ENCODE data around the gene SACS. TPM values are rescaled to one million over a fixed set of nuclear protein-coding genes. Genes with fewer than 3 reads are reported as not detected.

SACS gene
- 26.7 TPM for polyA plus RNA-seq (2013, experiment 1 of 4)
- polyA plus RNA-seq (2013, experiment 2 of 4) = 32.0 TPM
- polyA plus RNA-seq (2013, experiment 3 of 4) = 27.6 TPM
- polyA plus RNA-seq (2013, experiment 4 of 4) = 31.4 TPM

GRCh38 chr13:23433171-23434153, at the start of gene SACS:
Gene SACS (minus strand): TSS chr13:23433702. CDS start chr13:23411239, 22,463 bp downstream.
- Histone ChIP-seq H3K9me3 (ENCODE audit: control insufficient read depth, low read length) (no peaks in the 10 kb centered on the region), H3K4me1 (ENCODE audit: control insufficient read depth, insufficient read depth, low read length) (peaks cover 19% of the 10 kb centered on the region), H3K36me3 (ENCODE audit: control insufficient read depth, insufficient read depth, low read length) (no peaks in the 10 kb centered on the region), H3K27me3 (ENCODE audit: control insufficient read depth, insufficient read depth, low read length, poor library complexity, severe bottlenecking) (no peaks in the 10 kb centered on the region), H3K4me3 (ENCODE audit: insufficient read depth, low read depth, low read length) (peak within 1 kb of the TSS; percentile 82), H3K27ac (ENCODE audit: insufficient read depth, low read depth, low read length, poor library complexity, severe bottlenecking) (peak within 1 kb of the TSS; percentile 98)
- 4% methylated on average over 26 of the region's 26 CpGs for whole genome bisulfite sequencing, 2 experiments

- WGBS, 2 experiments = 100% methylated on average over 1 of the region's 1 CpG
- Histone ChIP-seq H3K27ac (ENCODE audit: insufficient read depth, low read depth, low read length, poor library complexity, severe bottlenecking) (no peak overlapping the region), H3K4me1 (ENCODE audit: control insufficient read depth, insufficient read depth, low read length) (no peaks in the 10 kb centered on the region), H3K9me3 (ENCODE audit: control insufficient read depth, low read length) (no peaks in the 10 kb centered on the region), H3K27me3 (ENCODE audit: control insufficient read depth, insufficient read depth, low read length, poor library complexity, severe bottlenecking) (no peaks in the 10 kb centered on the region), H3K4me3 (ENCODE audit: insufficient read depth, low read depth, low read length) (no peak overlapping the region), H3K36me3 (ENCODE audit: control insufficient read depth, insufficient read depth, low read length) (no peaks in the 10 kb centered on the region)
These were observed 46.8 kb upstream of the SACS start for GRCh38 chr13:23480324-23480723.

GRCh38 chr13:23477101-23477500, 43.6 kb upstream of the SACS start:
- H3K27me3 ChIP-seq (ENCODE audit: control insufficient read depth, insufficient read depth, low read length, poor library complexity, severe bottlenecking) = no peaks in the 10 kb centered on the region
- H3K4me1 ChIP-seq (ENCODE audit: control insufficient read depth, insufficient read depth, low read length) = no peaks in the 10 kb centered on the region
- H3K36me3 ChIP-seq (ENCODE audit: control insufficient read depth, insufficient read depth, low read length) = no peaks in the 10 kb centered on the region
- no peak overlapping the region for H3K27ac ChIP-seq (ENCODE audit: insufficient read depth, low read depth, low read length, poor library complexity, severe bottlenecking)
- no peaks in the 10 kb centered on the region for H3K9me3 ChIP-seq (ENCODE audit: control insufficient read depth, low read length)
- H3K4me3 ChIP-seq (ENCODE audit: insufficient read depth, low read depth, low read length) = no peak overlapping the region

- H3K4me3 ChIP-seq (ENCODE audit: insufficient read depth, low read depth, low read length) = no peak overlapping the region
- 89% methylated on average over 2 to 5 of the region's 5 CpGs for WGBS, 2 experiments
- no peaks in the 10 kb centered on the region for H3K27me3 ChIP-seq (ENCODE audit: control insufficient read depth, insufficient read depth, low read length, poor library complexity, severe bottlenecking)
- no peak overlapping the region for H3K27ac ChIP-seq (ENCODE audit: insufficient read depth, low read depth, low read length, poor library complexity, severe bottlenecking)
- no peaks in the 10 kb centered on the region for H3K36me3 ChIP-seq (ENCODE audit: control insufficient read depth, insufficient read depth, low read length)
- H3K9me3 ChIP-seq (ENCODE audit: control insufficient read depth, low read length) = no peaks in the 10 kb centered on the region
- H3K4me1 ChIP-seq (ENCODE audit: control insufficient read depth, insufficient read depth, low read length) = peaks cover 18% of the 10 kb centered on the region
These were observed 39.7 kb upstream of the SACS start for GRCh38 chr13:23473221-23473620.

- Histone ChIP-seq H3K4me3 (ENCODE audit: insufficient read depth, low read depth, low read length) (no peak overlapping the region), H3K27ac (ENCODE audit: insufficient read depth, low read depth, low read length, poor library complexity, severe bottlenecking) (no peak overlapping the region), H3K36me3 (ENCODE audit: control insufficient read depth, insufficient read depth, low read length) (no peaks in the 10 kb centered on the region), H3K4me1 (ENCODE audit: control insufficient read depth, insufficient read depth, low read length) (peaks cover 18% of the 10 kb centered on the region), H3K27me3 (ENCODE audit: control insufficient read depth, insufficient read depth, low read length, poor library complexity, severe bottlenecking) (no peaks in the 10 kb centered on the region), H3K9me3 (ENCODE audit: control insufficient read depth, low read length) (no peaks in the 10 kb centered on the region)
- WGBS, 2 experiments = 94 to 98% methylated on average over 2 to 3 of the region's 4 CpGs
These were observed 38.7 kb upstream of the SACS start for GRCh38 chr13:23472189-23472588.

GRCh38 chr13:23470790-23471614, 37.5 kb upstream of the SACS start:
- WGBS, 2 experiments = 81 to 86% methylated on average over 6 to 7 of the region's 7 CpGs
- Histone ChIP-seq H3K36me3 (ENCODE audit: control insufficient read depth, insufficient read depth, low read length) (no peaks in the 10 kb centered on the region), H3K4me3 (ENCODE audit: insufficient read depth, low read depth, low read length) (no peak overlapping the region), H3K27me3 (ENCODE audit: control insufficient read depth, insufficient read depth, low read length, poor library complexity, severe bottlenecking) (peaks cover 3% of the 10 kb centered on the region), H3K9me3 (ENCODE audit: control insufficient read depth, low read length) (no peaks in the 10 kb centered on the region), H3K27ac (ENCODE audit: insufficient read depth, low read depth, low read length, poor library complexity, severe bottlenecking) (peak overlapping the region; percentile 71), H3K4me1 (ENCODE audit: control insufficient read depth, insufficient read depth, low read length) (peaks cover 18% of the 10 kb centered on the region)

- Histone ChIP-seq H3K4me1 (ENCODE audit: control insufficient read depth, insufficient read depth, low read length) (peaks cover 18% of the 10 kb centered on the region), H3K27ac (ENCODE audit: insufficient read depth, low read depth, low read length, poor library complexity, severe bottlenecking) (no peak overlapping the region), H3K4me3 (ENCODE audit: insufficient read depth, low read depth, low read length) (no peak overlapping the region), H3K9me3 (ENCODE audit: control insufficient read depth, low read length) (no peaks in the 10 kb centered on the region), H3K27me3 (ENCODE audit: control insufficient read depth, insufficient read depth, low read length, poor library complexity, severe bottlenecking) (peaks cover 12% of the 10 kb centered on the region), H3K36me3 (ENCODE audit: control insufficient read depth, insufficient read depth, low read length) (no peaks in the 10 kb centered on the region)
- WGBS, 2 experiments = 67 to 72% methylated on average over 9 of the region's 9 CpGs
These were observed 36.5 kb upstream of the SACS start for GRCh38 chr13:23469951-23470421.

GRCh38 chr13:23468811-23469210, 35.3 kb upstream of the SACS start:
- no peaks in the 10 kb centered on the region for H3K9me3 ChIP-seq (ENCODE audit: control insufficient read depth, low read length)
- peaks cover 12% of the 10 kb centered on the region for H3K27me3 ChIP-seq (ENCODE audit: control insufficient read depth, insufficient read depth, low read length, poor library complexity, severe bottlenecking)
- H3K4me3 ChIP-seq (ENCODE audit: insufficient read depth, low read depth, low read length) = no peak overlapping the region
- WGBS, 2 experiments = 92 to 94% methylated on average over 3 of the region's 3 CpGs
- no peaks in the 10 kb centered on the region for H3K36me3 ChIP-seq (ENCODE audit: control insufficient read depth, insufficient read depth, low read length)
- peaks cover 18% of the 10 kb centered on the region for H3K4me1 ChIP-seq (ENCODE audit: control insufficient read depth, insufficient read depth, low read length)
- H3K27ac ChIP-seq (ENCODE audit: insufficient read depth, low read depth, low read length, poor library complexity, severe bottlenecking) = no peak overlapping the region

GRCh38 chr13:23467932-23468278, 34.4 kb upstream of the SACS start:
- Histone ChIP-seq H3K27me3 (ENCODE audit: control insufficient read depth, insufficient read depth, low read length, poor library complexity, severe bottlenecking) (peaks cover 12% of the 10 kb centered on the region), H3K36me3 (ENCODE audit: control insufficient read depth, insufficient read depth, low read length) (no peaks in the 10 kb centered on the region), H3K4me3 (ENCODE audit: insufficient read depth, low read depth, low read length) (no peak overlapping the region), H3K9me3 (ENCODE audit: control insufficient read depth, low read length) (no peaks in the 10 kb centered on the region), H3K4me1 (ENCODE audit: control insufficient read depth, insufficient read depth, low read length) (peaks cover 18% of the 10 kb centered on the region), H3K27ac (ENCODE audit: insufficient read depth, low read depth, low read length, poor library complexity, severe bottlenecking) (no peak overlapping the region)
- WGBS, 2 experiments = 97 to 98% methylated on average over 2 to 3 of the region's 3 CpGs
